ENCODE results near the gene MT1H. TPM values are rescaled to one million over a fixed set of nuclear protein-coding genes. Genes with fewer than 3 reads are reported as not detected.

Gene MT1H
- total and polyA plus RNA-seq, 4 donors: 4.4 to 1,775 (median 938) TPM

DNA sequence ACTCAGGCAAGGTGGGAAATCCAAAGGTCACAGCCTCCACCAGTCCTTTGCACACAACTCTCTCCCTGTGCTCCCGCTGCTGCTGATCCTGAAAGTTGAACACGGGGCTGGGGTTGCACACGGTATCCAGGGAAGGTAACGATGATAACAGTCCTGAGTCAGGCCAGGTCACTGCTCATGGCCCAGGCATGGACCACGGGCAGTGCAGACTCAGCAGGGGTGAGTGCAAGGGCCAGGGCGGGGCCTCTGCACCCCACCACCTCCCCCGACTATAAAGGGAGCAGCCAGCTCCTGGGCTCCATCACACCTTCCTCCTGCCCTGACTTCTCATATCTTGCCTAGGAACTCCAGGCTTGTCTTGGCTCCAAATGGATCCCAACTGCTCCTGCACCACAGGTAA, 18.0 kb upstream of the MT1H start, which contains the start of gene MT1B (continued):
- TF ChIP-seq HNF4G (IDR thresholded peaks at IDR 0.05): no peak

DNA sequence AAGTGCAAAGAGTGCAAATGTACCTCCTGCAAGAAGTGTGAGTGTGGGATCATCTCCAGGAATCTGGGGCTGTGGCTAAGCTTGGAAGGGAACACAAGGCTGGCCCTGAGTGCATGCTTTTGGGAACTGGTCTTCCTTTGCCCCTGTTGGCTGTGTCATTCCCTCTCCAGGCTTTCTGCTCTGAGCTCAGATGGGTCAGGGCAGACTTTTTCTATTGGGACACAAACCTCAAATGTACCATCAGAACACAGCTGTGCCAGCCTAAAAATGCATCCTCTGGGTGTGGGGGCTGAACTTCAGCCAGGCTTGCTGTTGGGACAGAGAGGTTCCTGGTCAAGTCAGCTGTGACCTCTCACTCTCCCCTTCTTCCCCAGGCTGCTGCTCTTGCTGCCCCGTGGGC, 17.0 kb upstream of the MT1H start:
- Histone ChIP-seq H3K27ac (ENCODE audit: low read depth in 1 of 2, low read length in 2 of 2) (no peak overlapping the region), H3K36me3 (ENCODE audit: control insufficient read depth in 4 of 4, insufficient read depth in 3 of 4, low read depth in 1 of 4, low read length in 3 of 4) (no peaks in the 10 kb centered on the region), H3K9me3 (ENCODE audit: control insufficient read depth in 4 of 4, low read length in 3 of 4) (no peaks in the 10 kb centered on the region), H3K9ac (ENCODE audit: low read depth in 1 of 2, low read length in 2 of 2) (no peak overlapping the region), H3K4me3 (ENCODE audit: low read depth in 1 of 3, low read length in 3 of 3) (no peak overlapping the region), H3K4me1 (ENCODE audit: control insufficient read depth in 4 of 4, insufficient read depth in 4 of 4, low read length in 3 of 4) (peaks cover 5 to 13% (median 9%) of the 10 kb centered on the region in 4 donors), H3K27me3 (ENCODE audit: control insufficient read depth in 4 of 4, insufficient read depth in 4 of 4, low read length in 3 of 4) (no peaks in the 10 kb centered on the region)
- whole genome bisulfite sequencing: 75% methylated on average over 1 of the region's 1 CpG
- no peak for DNase-seq (ENCODE audit: low spot score)
- no peak for TF ChIP-seq JUND (IDR thresholded peaks at IDR 0.05)
- no peak for TF ChIP-seq RXRA (IDR thresholded peaks at IDR 0.05)
- TF ChIP-seq SP1 (IDR thresholded peaks at IDR 0.05): no peak
- TF ChIP-seq, protein P1, sequence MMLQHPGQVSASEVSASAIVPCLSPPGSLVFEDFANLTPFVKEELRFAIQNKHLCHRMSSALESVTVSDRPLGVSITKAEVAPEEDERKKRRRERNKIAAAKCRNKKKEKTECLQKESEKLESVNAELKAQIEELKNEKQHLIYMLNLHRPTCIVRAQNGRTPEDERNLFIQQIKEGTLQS (IDR thresholded peaks at IDR 0.05): no peak
- TF ChIP-seq, protein P2, sequence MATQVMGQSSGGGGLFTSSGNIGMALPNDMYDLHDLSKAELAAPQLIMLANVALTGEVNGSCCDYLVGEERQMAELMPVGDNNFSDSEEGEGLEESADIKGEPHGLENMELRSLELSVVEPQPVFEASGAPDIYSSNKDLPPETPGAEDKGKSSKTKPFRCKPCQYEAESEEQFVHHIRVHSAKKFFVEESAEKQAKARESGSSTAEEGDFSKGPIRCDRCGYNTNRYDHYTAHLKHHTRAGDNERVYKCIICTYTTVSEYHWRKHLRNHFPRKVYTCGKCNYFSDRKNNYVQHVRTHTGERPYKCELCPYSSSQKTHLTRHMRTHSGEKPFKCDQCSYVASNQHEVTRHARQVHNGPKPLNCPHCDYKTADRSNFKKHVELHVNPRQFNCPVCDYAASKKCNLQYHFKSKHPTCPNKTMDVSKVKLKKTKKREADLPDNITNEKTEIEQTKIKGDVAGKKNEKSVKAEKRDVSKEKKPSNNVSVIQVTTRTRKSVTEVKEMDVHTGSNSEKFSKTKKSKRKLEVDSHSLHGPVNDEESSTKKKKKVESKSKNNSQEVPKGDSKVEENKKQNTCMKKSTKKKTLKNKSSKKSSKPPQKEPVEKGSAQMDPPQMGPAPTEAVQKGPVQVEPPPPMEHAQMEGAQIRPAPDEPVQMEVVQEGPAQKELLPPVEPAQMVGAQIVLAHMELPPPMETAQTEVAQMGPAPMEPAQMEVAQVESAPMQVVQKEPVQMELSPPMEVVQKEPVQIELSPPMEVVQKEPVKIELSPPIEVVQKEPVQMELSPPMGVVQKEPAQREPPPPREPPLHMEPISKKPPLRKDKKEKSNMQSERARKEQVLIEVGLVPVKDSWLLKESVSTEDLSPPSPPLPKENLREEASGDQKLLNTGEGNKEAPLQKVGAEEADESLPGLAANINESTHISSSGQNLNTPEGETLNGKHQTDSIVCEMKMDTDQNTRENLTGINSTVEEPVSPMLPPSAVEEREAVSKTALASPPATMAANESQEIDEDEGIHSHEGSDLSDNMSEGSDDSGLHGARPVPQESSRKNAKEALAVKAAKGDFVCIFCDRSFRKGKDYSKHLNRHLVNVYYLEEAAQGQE (IDR thresholded peaks at IDR 0.05): no peak
- TF ChIP-seq, protein P3, sequence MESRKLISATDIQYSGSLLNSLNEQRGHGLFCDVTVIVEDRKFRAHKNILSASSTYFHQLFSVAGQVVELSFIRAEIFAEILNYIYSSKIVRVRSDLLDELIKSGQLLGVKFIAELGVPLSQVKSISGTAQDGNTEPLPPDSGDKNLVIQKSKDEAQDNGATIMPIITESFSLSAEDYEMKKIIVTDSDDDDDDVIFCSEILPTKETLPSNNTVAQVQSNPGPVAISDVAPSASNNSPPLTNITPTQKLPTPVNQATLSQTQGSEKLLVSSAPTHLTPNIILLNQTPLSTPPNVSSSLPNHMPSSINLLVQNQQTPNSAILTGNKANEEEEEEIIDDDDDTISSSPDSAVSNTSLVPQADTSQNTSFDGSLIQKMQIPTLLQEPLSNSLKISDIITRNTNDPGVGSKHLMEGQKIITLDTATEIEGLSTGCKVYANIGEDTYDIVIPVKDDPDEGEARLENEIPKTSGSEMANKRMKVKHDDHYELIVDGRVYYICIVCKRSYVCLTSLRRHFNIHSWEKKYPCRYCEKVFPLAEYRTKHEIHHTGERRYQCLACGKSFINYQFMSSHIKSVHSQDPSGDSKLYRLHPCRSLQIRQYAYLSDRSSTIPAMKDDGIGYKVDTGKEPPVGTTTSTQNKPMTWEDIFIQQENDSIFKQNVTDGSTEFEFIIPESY (IDR thresholded peaks at IDR 0.05): no peak
- TF ChIP-seq, protein P4, sequence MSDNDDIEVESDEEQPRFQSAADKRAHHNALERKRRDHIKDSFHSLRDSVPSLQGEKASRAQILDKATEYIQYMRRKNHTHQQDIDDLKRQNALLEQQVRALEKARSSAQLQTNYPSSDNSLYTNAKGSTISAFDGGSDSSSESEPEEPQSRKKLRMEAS (IDR thresholded peaks at IDR 0.05): no peak
- TF ChIP-seq EGR1 (IDR thresholded peaks at IDR 0.05; ENCODE audit: low read depth in 2 of 2): no peak
- no peak for TF ChIP-seq TAF1 (conservative IDR thresholded peaks at IDR 0.05)
- TF ChIP-seq, protein P5, sequence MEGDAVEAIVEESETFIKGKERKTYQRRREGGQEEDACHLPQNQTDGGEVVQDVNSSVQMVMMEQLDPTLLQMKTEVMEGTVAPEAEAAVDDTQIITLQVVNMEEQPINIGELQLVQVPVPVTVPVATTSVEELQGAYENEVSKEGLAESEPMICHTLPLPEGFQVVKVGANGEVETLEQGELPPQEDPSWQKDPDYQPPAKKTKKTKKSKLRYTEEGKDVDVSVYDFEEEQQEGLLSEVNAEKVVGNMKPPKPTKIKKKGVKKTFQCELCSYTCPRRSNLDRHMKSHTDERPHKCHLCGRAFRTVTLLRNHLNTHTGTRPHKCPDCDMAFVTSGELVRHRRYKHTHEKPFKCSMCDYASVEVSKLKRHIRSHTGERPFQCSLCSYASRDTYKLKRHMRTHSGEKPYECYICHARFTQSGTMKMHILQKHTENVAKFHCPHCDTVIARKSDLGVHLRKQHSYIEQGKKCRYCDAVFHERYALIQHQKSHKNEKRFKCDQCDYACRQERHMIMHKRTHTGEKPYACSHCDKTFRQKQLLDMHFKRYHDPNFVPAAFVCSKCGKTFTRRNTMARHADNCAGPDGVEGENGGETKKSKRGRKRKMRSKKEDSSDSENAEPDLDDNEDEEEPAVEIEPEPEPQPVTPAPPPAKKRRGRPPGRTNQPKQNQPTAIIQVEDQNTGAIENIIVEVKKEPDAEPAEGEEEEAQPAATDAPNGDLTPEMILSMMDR (IDR thresholded peaks at IDR 0.05; ENCODE audit: low read depth, low read length, missing input control): no peak
- no peak for TF ChIP-seq RAD21 (IDR thresholded peaks at IDR 0.05)
- no peak for TF ChIP-seq FOXA1 (IDR thresholded peaks at IDR 0.05)
- no peak for TF ChIP-seq HNF4G (IDR thresholded peaks at IDR 0.05)
- no peak for TF ChIP-seq YY1 (IDR thresholded peaks at IDR 0.05)
- TF ChIP-seq GABPA (IDR thresholded peaks at IDR 0.05 in 1 of 2, conservative IDR thresholded peaks at IDR 0.05 in 1 of 2): no peak
